Stimulated activated CD8-positive, alpha-beta memory T cell treated with anti-CD3 and anti-CD28 coated beads, Interleukin-4, amount 100 ng/mL, for 4 hours (primary cell): ENCODE results near the gene WNT3.
"Not testable (repeated sequence)": the region's sequence is repeated elsewhere in the genome, so short reads cannot be mapped to it uniquely, and the experiment has no call there.

Source experiments
- DNase-seq, 2 donors: peaks; one replicate each; pipeline ENCODE4 v3.0.0-alpha.2; 2020; ENCODE audit warnings: low read depth in 2 of 2, low spot score in 1 of 2

The WNT3 gene

DNA sequence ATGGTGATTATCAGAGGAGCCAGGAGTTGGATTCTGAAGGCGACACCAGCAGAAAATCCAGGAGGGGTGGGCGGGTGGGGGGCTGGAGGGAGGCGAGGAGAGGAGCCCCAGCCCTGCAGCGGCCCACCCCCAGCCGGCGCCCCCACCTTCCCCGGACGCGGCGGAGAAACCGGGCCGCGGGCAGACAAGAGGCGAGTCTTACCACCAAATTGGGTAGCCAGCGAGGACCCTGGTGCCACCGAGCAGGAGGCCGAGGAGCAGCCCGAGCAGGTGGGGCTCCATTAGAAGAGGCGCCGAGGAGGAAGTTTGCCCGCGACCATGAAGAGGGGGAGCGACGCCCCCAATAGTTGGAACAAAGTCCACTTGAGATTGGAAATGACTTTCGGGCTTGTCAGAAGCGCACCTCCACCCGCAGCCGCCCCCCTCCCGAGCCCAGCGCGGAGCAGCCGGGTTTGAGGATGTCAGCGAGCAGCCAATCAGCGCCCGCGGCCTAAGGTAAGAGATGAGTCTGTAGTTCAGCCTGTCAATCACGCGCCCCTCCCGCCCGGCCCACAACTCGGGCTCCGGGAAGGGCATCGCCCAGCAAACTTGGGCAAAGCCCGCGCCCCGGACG lies at the start of gene WNT3:
WNT3 (minus strand) TSS at position 377 of the 613 bp plus-strand sequence; CDS start at position 282, 95 bp downstream.
- DNase-seq = peak; percentile 13 to 30

DNA sequence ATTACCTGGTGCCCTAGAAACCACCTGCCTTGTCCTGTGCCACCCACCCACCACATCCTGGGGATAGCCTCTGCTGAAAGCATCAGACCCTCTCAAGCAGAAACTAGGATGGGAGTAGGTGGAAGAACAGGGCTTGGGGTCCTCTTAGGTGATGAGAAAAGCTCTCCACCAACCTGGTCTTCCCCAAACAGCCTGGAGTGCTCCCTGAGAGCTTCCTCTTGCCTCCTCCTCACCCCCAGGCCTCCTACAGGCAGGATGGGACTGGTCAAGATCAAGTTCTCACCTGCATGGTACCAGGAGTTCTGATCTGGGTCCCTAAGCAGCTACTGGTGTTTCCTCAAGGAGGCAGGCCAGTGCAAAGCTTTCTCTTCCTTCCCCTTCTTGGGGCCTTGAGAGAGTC lies 48.3 kb upstream of the WNT3 start:
- DNase-seq = no peak

DNA sequence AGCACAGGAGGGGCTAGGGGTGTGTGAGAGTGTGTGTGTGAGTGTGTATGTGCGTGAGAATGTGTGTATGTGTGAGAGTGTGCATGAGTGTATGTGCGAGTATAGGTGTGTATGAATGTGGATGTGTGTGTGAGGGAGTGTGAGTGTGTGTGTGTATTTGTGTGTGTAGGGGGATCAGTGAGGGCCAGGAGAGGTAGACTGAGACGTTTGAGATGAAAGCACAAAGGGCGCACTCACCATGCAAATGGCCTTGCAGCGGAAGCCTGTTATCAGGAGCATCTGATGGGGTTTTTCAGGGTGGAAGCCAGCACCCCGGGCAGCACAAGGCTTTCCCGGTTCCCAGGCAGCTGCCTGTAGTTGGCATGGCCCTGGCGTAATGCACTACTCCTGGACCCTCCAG lies 47.8 kb upstream of the WNT3 start:
- no peak for DNase-seq

- DNase-seq = no peak
These were observed 46.6 kb upstream of the WNT3 start for GRCh38 chr17:46865100-46865499.

- no peak for DNase-seq
These were observed 45.1 kb upstream of the WNT3 start for GRCh38 chr17:46863383-46864121.

DNA sequence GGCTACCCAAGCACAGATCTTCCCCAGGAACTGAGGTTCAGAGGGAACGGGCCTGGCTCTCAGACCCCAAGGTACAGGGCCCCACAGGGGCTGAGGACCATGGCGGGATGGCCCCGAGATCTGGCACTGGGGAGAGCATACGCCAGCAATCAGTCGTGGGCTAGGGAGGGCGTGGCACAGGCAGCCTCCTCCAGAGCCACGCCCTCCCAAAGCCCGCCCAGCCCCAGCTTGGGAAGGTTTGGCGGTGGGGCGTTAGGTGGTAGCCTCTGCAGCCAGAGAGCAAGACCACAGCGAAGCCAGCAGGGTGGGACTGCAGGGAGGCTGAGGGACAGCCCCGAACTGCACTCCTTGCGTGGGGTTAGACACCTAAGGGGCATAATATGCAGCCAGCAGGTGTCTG lies 44.5 kb upstream of the WNT3 start:
- no peak for DNase-seq

GRCh38 chr17:46859996-46860395 lies 41.5 kb upstream of the WNT3 start:
- DNase-seq = no peak

DNA sequence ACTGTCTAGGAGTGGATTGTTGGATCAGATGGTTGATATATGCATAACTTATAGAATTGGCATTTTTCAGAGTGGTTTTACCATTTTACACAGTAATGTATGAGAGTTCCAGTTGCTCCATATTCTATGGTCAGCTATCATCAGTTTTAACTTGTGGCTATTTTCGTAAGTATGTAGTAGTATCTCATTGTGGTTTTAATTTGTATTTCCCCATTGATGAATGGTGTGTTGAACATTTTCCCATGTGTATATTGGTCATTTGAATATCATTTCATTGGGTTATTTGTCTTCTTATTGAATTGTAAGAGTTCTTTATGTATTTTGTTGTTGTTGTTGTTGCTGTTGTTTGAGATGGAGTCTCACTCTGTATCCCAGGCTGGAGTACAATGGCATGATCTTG lies 39.1 kb upstream of the WNT3 start:
- DNase-seq = no peak

GRCh38 chr17:46854948-46855347 lies 36.5 kb upstream of the WNT3 start:
- DNase-seq = no peak

- no peak for DNase-seq
These were observed 36.0 kb upstream of the WNT3 start for GRCh38 chr17:46854515-46854914.

- DNase-seq = no peak
These were observed 35.5 kb upstream of the WNT3 start for GRCh38 chr17:46853896-46854444.

GRCh38 chr17:46851029-46851741 lies 32.7 kb upstream of the WNT3 start, which contains the start of gene WNT9B:
Gene WNT9B, plus strand, starts transcription at chr17:46851583. Its CDS starts 56 bp downstream, at chr17:46851639.
- DNase-seq = no peak

- DNase-seq = no peak
These were observed 32.2 kb upstream of the WNT3 start for GRCh38 chr17:46850688-46851028.

GRCh38 chr17:46848534-46848933 lies 30.0 kb upstream of the WNT3 start:
- no peak for DNase-seq

DNA sequence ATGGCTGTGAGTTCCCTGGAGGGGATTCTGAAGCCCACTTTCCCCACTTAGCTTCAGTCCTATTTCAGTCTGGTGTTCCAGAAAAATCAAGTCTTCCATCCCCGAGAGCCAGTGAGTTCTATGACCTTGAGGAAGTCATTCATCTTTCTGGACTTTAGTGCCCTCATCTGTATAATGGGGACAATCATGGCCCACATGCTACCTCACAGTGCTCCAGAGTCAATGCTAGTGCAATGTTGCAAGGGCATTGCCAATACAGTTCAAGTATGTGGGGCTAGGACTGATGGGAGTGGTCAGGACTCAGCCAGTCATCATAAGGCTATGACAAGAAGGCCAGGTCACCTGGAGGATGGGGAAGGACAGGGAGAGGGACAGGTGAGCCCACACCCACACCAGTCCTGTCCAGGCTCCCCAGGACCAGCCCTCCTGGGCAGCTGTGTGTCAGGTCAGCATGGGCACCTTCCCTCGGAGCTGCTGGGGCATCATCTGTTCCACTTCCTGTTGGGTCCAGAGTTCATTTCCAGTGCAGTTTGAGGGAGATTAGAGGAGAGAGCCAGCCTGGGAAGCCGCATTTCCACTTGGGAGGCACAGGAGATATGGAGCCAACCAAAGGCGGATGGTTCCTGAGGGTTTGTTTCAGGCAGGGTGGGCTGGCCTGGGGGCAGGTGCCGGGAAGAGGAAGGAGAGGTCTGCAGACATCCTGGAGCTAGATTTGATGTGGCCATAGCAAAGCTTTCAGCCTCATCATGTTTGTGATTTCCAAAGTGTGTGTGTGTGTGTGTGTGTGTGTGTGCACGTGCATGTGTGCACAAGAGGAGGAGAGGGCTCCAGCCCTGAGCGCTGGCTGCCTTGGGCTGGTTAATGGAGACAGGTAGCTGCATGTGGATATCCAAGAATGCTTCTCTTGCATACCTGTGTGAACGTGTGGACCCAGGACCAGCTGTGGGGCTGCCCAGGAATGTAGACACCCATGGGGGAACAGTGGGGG lies 29.0 kb upstream of the WNT3 start:
- no peak for DNase-seq

DNA sequence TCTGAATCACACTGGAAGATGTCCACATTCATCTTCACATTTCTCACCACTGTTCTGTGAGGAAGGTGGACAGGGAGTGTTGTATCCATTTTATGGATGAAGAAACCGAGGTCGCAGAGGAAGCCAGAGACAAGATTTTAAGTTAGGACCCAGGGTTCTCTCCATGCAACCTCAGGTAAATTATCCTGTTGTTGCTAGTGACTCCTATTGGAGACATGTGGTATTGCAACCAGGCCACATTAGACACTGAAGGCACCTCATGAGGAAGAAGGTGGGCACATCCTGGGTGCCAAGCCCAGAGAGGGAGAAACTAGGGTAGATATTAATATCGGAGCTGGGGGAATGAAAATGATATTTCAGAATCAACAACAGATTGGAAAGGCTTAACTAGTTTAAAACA lies 24.3 kb upstream of the WNT3 start:
- no peak for DNase-seq

DNA sequence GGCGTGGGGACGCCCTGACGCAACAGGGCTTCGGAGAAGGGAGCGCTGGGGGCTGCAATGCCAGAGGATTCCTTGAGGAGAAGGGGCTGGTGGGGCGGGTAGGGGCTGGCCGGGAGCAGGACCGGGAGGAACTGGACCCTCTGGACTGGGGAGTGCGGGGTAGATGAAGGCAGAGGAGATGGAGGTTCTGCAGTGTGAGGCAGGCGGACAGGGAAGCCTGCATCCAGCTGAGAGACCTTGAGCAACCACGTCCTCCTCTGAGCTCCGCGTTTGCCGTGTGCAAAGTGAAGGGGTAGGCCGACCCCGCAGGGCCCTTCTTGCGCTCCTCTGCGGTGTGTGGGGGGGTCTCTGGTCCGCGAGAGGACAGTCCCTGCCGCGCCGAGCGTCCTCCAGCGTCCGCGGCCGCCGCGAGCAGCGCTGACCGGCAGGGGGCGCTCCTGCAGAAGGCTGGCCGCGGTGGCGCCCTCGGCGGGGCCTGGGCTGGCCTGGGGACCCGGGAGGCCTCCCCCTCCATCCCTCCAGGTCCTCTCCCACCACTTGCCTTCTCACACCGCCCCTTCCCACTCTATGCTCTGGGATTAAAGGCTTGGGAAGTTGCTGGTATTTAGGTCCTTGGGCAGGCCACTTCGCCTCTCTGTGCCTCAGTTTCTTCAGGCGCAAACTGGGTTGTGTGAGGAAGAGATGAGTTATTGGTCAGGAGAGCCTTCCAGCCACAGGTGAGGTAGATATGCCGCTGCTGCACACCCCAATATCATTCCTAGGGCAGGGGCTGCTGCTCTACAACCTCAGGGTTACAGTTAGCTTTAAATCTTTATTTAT lies 23.3 kb upstream of the WNT3 start:
- no peak for DNase-seq

- not testable (repeated sequence) for DNase-seq
These were observed 22.1 kb upstream of the WNT3 start for GRCh38 chr17:46840596-46840995.

DNA sequence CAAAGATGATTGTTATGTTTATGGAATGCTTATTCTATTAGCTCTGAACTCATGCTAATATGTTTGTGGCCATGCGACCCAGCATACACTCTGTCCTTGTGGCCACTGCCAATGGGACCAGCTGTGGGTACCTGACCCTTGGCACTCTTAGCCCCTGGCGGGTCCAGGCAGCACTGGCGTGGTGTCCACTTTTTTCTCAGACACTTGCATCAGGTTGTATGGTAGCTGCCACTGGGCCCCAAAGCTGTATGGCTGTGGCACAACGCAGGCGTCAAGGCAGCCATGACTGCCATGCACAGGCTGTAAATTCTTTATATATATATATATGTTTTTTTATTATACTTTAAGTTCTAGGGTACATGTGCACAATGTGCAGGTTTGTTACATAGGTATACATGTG lies 20.7 kb upstream of the WNT3 start:
- no peak for DNase-seq

- DNase-seq = no peak
These were observed 19.0 kb upstream of the WNT3 start for GRCh38 chr17:46837521-46837920.
